Dedifferentiated amniotic fluid mesenchymal stem cell (primary cell): Measurements from ENCODE around the gene TAF4.
A peak's percentile ranks its signal among the peaks of the same experiment; 100 is the strongest.
"Not testable (repeated sequence)": the region's sequence is repeated elsewhere in the genome, so short reads cannot be mapped to it uniquely, and the experiment has no call there.

Experiments
- DNase-seq: peaks from one replicate; pipeline ENCODE4 v3.0.0-alpha.2; 2016; ENCODE audit errors: extremely low spot score

Gene TAF4, protein sequence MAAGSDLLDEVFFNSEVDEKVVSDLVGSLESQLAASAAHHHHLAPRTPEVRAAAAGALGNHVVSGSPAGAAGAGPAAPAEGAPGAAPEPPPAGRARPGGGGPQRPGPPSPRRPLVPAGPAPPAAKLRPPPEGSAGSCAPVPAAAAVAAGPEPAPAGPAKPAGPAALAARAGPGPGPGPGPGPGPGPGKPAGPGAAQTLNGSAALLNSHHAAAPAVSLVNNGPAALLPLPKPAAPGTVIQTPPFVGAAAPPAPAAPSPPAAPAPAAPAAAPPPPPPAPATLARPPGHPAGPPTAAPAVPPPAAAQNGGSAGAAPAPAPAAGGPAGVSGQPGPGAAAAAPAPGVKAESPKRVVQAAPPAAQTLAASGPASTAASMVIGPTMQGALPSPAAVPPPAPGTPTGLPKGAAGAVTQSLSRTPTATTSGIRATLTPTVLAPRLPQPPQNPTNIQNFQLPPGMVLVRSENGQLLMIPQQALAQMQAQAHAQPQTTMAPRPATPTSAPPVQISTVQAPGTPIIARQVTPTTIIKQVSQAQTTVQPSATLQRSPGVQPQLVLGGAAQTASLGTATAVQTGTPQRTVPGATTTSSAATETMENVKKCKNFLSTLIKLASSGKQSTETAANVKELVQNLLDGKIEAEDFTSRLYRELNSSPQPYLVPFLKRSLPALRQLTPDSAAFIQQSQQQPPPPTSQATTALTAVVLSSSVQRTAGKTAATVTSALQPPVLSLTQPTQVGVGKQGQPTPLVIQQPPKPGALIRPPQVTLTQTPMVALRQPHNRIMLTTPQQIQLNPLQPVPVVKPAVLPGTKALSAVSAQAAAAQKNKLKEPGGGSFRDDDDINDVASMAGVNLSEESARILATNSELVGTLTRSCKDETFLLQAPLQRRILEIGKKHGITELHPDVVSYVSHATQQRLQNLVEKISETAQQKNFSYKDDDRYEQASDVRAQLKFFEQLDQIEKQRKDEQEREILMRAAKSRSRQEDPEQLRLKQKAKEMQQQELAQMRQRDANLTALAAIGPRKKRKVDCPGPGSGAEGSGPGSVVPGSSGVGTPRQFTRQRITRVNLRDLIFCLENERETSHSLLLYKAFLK

DNA sequence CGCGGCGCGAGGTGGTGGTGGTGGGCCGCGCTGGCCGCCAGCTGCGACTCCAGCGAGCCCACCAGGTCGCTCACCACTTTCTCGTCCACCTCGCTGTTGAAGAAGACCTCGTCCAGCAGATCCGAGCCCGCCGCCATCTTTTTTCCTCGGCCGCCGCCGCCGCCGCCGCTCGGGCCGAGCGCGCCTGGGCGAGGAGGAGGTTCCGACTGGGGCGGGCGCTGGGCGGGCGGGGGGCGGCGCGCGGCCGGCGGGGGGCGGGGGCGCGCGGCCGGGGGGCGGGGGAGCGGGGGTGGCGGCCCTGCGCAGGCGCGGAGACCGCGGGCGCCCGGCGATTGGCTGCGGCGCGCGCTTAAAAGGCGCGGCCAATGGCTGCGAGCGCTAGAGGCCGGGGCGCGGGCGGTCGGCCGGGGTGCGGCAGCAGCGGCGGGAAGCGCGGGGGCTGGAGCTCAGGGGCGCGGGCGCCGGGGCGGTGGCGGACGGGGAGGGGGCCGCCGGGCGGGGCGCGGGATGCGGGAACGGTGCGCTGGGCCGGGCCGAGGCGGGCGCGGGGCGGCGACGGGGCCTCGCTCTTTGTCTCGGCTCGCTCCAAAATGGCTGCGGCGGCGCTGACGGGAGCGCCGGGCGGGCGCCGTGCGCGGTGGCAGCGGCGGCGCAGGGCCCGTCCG, at the start of gene TAF4:
Gene TAF4 (minus strand): TSS at position 208 of the 665 bp plus-strand sequence. CDS start 71 bp downstream, at position 137.
- DNase-seq: peak; percentile 54

DNA sequence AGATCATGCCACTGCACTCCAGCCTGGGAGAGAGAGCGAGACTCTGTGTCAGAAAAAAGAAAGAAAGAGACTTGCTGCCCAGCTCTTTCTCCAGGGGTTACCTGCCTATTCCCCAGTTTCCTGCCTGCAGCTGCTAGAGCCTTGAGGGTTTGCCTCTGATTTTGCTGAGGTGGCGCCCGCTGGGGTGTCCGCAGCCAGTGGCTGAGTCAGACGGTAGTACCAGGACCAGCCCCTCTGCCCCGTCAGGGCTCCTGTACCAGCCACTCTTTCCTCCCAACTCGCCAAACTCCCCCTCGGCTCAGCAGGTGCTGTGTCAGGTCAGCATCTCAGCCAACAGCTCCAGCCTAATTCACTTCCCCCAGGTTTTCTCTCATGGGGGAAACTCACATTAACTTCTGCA, 49.2 kb upstream of the TAF4 start:
- no peak for DNase-seq

- DNase-seq: no peak
These were observed 46.7 kb upstream of the TAF4 start for GRCh38 chr20:62112368-62112767.

DNA sequence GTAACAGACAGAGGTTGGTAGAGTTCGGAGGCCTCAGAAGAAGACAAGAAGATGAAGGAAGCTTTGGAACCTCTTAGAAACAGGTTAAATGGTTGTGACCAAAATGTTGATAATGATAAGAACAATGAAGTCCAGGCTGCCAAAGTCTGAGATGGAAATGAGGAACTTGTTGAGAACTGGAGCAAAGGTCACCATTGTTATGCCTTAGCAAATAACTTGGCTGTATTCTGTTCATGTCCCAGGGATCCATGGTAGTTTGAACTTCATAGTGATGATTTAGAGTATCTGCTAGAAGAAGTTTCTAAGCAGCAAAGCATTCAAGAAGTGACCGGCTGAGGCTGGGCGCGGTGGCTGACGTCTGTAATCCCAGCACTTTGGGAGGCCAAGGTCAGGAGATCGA, 45.5 kb upstream of the TAF4 start:
- no peak for DNase-seq

GRCh38 chr20:62105592-62105991, 39.9 kb upstream of the TAF4 start:
- DNase-seq: no peak

DNA sequence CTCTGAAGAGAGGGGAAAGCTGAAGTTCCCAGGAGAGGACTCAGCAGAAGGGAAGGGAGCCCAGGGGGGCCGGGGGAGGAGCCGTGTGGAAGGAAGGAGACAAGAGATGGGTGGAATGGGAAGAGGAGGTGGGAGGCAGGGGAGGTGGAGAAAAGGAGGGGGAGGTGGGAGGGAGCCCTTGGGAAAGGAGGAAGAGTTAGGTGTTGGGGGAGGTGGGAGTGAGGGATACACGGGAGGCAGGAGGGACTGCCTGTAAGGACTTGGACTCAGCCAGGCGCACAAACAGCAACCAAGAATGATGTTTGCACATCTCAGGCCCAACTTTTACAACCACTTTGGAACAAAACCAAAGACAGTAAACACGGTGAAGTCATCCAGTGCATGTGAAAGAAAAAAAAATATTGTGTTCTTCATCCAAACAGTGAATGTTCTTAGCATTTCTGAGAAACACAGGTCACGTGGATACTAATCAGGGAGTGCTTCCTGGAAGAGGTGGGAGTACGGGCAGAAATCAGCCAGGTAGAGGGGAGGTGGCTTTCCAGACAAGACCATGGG, 39.2 kb upstream of the TAF4 start:
- DNase-seq: no peak

- no peak for DNase-seq
These were observed 38.6 kb upstream of the TAF4 start for GRCh38 chr20:62104234-62104789.

DNA sequence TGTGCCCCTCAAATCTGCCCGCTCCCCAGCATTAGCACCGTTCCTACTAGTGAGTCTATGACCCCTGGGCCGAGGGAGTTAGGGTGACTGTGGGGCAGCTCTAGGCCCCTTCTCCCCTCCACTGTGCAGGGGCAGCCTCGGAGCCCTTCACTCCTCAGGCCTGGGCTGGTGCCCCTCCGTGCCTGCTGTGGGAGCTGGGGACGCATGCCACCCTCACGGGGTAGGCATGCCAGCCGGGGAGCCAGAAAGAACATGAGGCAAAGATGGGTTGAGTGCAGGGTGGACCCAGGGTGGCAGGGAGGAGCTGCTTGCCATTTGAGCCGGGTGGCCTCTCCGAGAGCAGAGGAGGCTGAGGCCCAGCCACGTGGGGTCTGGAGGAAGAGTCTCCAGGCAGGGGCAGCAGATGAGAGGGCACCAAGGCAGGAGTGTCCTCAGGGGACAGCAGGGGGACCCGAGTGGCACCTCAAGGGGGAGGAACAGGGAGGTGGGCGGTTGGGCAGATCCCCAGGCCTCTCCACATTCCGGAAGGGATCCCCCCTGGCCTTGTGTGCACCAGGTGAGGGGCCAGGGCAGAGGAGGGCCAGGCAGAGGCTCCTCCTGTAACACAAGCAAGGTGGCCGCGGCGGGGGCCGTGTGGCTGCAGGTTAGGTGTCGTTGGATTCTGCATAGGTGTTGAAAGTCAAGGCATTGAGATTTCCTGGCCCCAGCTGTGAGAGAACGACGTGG, 38.0 kb upstream of the TAF4 start:
- DNase-seq: no peak

DNA sequence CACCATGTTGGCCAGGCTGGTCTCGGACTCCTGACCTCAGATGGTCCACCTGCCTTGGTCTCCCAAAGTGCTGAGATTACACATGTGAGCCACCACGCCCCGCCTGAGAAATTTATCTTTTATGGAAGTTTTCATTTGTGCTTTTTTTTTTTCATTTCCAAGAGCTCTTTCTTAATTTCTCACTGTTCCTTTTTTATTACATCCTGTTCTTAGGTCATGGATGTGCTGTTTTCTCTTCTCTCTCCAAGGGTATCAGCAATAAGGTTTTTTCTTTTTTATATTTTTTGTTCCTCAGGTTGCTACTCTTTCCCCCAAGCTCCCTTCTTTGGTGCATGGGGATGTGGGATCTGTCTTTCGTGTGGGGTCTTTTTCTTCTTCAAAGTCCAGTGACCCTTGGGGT, 35.4 kb upstream of the TAF4 start:
- DNase-seq: no peak

DNA sequence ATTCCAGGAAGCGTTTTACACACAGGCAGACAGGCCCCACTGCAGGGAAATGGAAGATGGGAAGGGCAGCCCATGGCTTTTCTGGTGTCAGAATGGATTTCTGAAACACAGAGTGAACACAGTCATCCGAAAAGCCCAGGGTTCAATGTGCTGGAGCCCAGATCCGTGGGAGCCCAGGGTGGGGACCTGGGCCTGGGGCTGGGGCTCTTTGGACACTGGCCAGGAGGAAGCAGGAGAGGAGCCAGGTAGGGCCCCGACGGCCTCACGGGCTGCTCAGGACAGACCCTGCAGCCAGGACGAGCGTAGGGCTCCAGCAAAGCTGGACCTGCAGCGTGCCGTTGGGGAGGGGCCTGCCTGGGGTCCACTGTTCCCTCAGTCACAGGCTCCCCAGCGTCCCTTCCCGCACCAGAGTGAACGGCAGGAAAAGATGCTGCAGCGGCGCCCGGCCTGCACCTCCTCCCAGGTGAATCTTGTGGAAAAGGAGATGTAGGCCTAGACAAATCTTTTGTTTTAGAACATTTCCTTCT, 32.3 kb upstream of the TAF4 start:
- no peak for DNase-seq

DNA sequence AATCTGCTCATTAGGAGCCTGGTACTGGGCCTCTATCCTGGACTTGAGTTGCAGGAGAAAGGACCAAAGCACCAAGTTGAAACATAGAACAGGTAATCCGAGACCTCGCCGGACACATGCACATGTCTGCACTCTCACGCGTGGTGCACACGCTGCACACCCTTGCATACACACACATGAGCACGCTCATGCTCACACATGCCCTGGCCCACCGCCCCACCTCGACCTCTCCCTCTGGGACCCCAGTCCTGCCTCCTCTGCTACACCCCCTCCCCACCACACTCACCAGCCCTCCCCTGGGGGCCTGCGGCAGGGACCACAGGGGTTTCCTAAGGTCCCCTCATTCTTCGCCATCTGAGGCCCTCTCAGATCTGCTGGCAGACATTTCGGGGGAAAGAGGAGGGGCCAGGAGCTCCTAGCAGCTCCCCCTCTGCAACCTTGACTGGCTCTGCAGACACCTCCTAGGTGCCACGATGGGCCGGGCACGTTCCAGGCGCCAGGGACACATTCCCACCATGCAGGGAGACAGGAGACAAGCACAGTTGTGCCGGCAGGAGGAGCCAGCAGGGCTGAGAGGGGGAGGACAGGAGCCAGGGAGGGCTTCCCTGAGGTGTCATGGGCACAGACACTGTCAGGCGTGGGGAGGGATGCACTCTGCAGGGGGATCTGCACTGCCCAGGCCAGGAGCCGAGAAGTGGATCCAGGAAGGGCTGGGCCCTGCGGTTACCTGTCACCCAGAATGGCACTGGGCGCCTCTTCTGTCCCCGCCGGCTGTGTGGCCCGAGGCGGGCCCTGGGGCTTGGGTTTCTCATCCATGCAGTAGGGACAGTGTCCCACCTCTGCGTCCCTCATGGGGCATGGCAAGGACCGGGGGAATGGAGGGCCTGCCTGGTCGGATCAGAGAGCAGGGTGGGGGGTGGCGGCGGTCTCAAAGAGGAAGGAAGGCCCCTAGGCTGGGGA, 31.0 kb upstream of the TAF4 start:
- DNase-seq: no peak

DNA sequence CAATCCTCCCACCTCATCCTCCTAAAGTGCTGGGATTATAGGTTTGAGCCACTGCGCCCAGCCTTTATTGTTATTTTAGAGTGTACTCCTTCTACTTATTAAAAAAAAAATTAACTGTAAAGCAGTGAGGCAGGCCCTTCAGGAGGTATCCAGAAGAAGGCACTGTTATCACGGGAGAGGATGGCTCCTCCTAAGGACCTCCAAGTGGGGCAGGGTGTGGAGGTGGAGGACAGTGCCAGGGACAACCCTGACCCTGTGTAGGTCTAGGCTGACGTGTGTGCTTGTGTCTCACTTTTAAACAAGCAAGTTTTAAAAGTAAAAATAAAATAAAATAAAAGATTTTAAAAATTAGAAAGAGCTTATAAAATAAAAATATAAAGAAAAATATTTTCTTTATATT, 23.7 kb upstream of the TAF4 start:
- DNase-seq: no peak

DNA sequence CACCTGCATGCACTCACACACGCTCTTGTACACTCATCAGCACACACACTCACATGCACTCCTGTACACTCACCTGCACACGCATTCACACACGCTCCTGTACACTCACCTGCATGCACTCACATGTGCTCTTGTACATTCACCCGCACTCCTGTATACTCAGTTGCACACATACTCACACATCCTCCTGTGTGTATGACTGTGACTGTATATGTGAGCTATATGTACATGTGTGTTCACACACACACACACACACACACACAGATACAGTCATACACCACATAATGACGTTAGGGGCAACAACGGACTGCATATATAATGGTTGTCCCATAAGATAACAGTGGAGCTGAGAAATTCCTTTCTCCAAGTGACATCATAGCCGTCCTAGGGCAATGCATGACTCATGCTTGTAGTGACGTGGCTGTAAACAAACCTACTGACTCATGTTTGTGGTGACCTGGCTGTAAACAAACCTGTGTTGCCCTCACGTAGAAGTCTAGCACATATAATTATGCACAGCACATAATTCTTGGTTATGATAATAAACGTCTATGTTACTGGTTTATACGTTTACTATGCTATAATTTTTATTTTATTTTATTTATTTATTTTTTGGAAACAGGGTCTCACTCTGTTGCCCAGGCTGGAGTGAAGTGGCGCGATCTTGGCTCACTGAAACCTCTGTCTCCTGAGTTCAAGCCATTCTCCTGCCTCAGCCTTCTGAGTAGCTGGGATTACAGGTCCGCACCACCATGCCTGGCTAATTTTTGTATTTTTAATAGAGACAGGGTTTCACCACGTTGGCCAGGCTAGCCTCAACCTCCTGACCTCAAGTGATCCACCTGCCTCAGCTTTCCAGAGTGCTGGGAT, 22.8 kb upstream of the TAF4 start:
- DNase-seq: peak; percentile 76

GRCh38 chr20:62087632-62088031, 22.0 kb upstream of the TAF4 start:
- DNase-seq: no peak

DNA sequence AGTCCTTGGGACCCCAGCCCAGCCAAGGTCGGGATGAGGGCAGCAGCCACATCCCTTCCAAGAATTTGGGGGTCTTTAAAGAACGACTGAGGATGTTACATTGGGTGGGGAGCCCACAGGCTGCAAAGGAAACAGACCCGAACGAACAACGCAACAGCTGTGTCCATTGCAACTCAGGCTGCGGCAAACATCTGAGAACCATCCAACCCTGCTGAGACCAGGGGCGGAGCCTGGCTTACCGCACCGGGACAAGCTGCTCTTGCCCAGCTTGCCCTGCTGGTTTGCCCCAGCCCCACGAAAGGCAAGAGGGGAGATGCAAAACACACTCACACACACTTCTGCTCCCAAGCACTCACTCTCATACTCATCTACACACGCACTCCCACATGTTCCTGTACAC, 21.5 kb upstream of the TAF4 start:
- no peak for DNase-seq

DNA sequence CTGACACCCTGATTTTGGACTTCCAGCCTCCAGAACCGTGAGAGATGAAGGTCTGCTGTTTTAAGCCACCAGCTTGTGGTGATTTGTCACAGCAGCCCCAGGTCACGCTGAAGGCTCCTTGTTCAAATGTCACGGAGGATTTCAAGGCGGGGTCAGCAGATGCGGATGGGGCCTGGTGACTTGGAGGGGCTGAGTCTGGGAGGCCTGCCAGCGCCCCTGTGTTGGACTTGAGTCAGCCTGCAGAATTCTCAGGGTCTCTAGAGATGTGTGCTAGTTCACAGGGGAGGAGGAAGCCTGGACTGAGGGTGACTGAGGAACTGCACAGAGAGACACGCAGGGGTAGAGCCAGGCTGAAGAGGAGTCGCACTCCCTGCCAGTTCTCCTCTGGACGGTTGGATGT, 19.5 kb upstream of the TAF4 start:
- DNase-seq: no peak

GRCh38 chr20:62084224-62084623, 18.5 kb upstream of the TAF4 start:
- DNase-seq: not testable (repeated sequence)

- no peak for DNase-seq
These were observed 17.6 kb upstream of the TAF4 start for GRCh38 chr20:62083312-62083711.
